BE2C (cell line): ENCODE measurements around the gene SRPRB.
A peak's percentile ranks its signal among the peaks of the same experiment; 100 is the strongest.

Experiments used
- DNase-seq: peaks from one replicate; pipeline ENCODE4 v3.0.0-alpha.2; 2020
- H3K27me3 ChIP-seq: fragments of 250-450 bp; sonication (Bioruptor Pico); 2 replicates; pipeline ENCODE4 v1.5.1; 2020; ENCODE audit warnings: mild to moderate bottlenecking
- H3K36me3 ChIP-seq: fragments of 250-450 bp; sonication (Bioruptor Pico); 2 replicates; pipeline ENCODE4 v1.5.1; 2020; ENCODE audit warnings: mild to moderate bottlenecking
- H3K4me1 ChIP-seq: fragments of 250-450 bp; sonication (Bioruptor Pico); 2 replicates; pipeline ENCODE4 v1.5.1; 2020
- H3K4me3 ChIP-seq: 2 replicates; pipeline ENCODE4 v1.5.1; 2011; ENCODE audit warnings: low read depth, low read length
- H3K9me3 ChIP-seq: fragments of 250-450 bp; sonication (Bioruptor Pico); 2 replicates; pipeline ENCODE4 v1.5.1; 2020
- TF ChIP-seq, protein P1 (sequence below): IDR thresholded peaks from 2 replicates; pipeline ENCODE4 v1.5.1; 2012; ENCODE audit warnings: mild to moderate bottlenecking, low read depth, low read length

Gene SRPRB

GRCh38 chr3:133821767-133822638 lies 16.4 kb downstream of the SRPRB start:
- DNase-seq = peak; percentile 50
- no peaks in the 10 kb centered on the region for H3K9me3 ChIP-seq
- peaks cover 66% of the 10 kb centered on the region for H3K36me3 ChIP-seq
- H3K27me3 ChIP-seq = no peaks in the 10 kb centered on the region
- no peak overlapping the region for H3K4me3 ChIP-seq
- no peaks in the 10 kb centered on the region; the same call in 1 of the 2 replicates for H3K4me1 ChIP-seq
- TF ChIP-seq, protein P1, sequence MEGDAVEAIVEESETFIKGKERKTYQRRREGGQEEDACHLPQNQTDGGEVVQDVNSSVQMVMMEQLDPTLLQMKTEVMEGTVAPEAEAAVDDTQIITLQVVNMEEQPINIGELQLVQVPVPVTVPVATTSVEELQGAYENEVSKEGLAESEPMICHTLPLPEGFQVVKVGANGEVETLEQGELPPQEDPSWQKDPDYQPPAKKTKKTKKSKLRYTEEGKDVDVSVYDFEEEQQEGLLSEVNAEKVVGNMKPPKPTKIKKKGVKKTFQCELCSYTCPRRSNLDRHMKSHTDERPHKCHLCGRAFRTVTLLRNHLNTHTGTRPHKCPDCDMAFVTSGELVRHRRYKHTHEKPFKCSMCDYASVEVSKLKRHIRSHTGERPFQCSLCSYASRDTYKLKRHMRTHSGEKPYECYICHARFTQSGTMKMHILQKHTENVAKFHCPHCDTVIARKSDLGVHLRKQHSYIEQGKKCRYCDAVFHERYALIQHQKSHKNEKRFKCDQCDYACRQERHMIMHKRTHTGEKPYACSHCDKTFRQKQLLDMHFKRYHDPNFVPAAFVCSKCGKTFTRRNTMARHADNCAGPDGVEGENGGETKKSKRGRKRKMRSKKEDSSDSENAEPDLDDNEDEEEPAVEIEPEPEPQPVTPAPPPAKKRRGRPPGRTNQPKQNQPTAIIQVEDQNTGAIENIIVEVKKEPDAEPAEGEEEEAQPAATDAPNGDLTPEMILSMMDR = peak; percentile 45

- no peak overlapping the region for H3K4me3 ChIP-seq
- H3K27me3 ChIP-seq = no peaks in the 10 kb centered on the region
- TF ChIP-seq, protein P1 = no peak
- H3K36me3 ChIP-seq = peaks cover 39% of the 10 kb centered on the region
- DNase-seq = no peak
- no peaks in the 10 kb centered on the region for H3K9me3 ChIP-seq
- no peaks in the 10 kb centered on the region; the same call in 1 of the 2 replicates for H3K4me1 ChIP-seq
Observed at GRCh38 chr3:133824961-133825485, 19.4 kb downstream of the SRPRB start.

DNA sequence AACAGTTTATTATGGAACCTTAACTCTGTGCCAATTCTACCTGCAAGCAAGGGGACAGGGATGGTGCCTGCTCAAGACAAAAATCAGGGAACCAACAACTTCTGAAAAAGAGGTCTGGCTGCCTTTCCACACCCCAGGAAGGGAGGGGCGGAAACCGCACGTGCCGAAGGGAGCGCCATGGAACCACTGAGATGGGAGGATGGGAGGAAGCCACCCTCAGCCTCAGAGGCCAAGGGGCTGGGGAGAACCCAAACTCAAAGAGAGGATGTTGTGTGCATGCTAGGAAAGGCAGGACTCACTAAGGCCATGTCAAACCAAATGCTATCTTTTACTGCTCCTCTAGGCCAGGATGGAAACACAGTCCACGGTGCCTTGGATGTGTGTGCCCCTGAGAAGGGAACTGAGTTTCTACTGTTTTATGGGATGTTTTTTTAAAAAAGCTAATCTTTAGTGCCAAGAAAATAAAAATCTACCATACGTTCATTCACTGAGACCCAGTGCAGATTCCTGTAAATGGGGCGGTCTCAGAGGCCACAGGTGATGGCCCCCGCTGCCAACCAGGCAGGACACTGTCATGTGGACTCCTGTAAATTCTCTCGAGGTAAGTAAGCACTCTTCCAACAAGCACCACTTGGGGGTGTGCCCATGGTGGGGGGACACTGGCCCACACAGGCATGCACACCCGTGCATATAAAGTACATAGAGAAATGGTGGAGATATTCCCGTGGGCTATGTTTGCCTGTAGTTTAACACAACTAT lies 20.5 kb downstream of the SRPRB start:
- Histone ChIP-seq H3K4me3 (no peak overlapping the region), H3K27me3 (no peaks in the 10 kb centered on the region), H3K36me3 (peaks cover 27% of the 10 kb centered on the region), H3K9me3 (no peaks in the 10 kb centered on the region), H3K4me1 (no peaks in the 10 kb centered on the region; the same call in 1 of the 2 replicates)
- no peak for DNase-seq
- TF ChIP-seq, protein P1 = no peak

GRCh38 chr3:133827136-133827535 lies 21.5 kb downstream of the SRPRB start:
- no peaks in the 10 kb centered on the region for H3K9me3 ChIP-seq
- peaks cover 18% of the 10 kb centered on the region for H3K36me3 ChIP-seq
- H3K27me3 ChIP-seq = no peaks in the 10 kb centered on the region
- H3K4me1 ChIP-seq = no peaks in the 10 kb centered on the region
- DNase-seq = no peak
- TF ChIP-seq, protein P1 = no peak
- no peak overlapping the region for H3K4me3 ChIP-seq

DNA sequence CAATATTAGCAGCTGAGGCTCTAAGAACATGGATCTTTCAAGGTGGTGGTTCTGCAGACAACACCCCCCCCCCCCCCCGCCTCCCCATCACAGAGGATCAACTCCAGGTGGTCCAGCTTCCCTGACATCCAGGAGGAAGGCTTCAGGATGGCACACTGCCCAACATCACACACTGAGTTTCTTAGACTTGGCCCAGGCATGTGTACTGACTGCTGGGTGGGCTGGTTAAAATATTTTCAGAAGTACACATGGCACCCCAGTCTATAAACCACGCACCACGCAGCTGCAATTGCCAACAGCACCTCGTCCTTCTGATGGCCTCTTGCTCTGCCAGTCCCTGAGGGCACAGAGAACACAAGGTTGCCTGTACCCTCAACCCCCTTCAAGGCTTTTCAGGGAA lies 22.1 kb downstream of the SRPRB start:
- DNase-seq = no peak
- Histone ChIP-seq H3K27me3 (no peaks in the 10 kb centered on the region), H3K36me3 (peaks cover 12% of the 10 kb centered on the region), H3K4me1 (no peaks in the 10 kb centered on the region), H3K4me3 (no peak overlapping the region), H3K9me3 (no peaks in the 10 kb centered on the region)
- TF ChIP-seq, protein P1 = no peak
